Measurements from ENCODE around the gene TMX2. TPM values are rescaled to one million over a fixed set of nuclear protein-coding genes. Genes with fewer than 3 reads are reported as not detected.

Gene TMX2
- total RNA-seq (2021; ENCODE audit: unreplicated experiment): 93.9 TPM
- polyA plus RNA-seq (2012): 88.9 and 103 TPM in 2 replicates
- percentile 96 among the genes with signal in this experiment for Bru-seq, nascent RNA
- BruChase-seq, experiment 1, labeled RNA remaining after a 6-hour chase: percentile 100 among the genes with signal in this experiment
- BruChase-seq, experiment 2, labeled RNA remaining after a 2-hour chase: percentile 99 among the genes with signal in this experiment
- long read RNA-seq, transcript TMX2-201 (8 exons, 1,631 nt): major isoform, 81 of 126 reads
- long read RNA-seq, transcript TMX2-202 (7 exons, 1,521 nt): minor isoform, 18 of 126 reads
- long read RNA-seq, partial matches to known transcripts: 4 of 126 reads
- long read RNA-seq, other reads (novel, unspliced or antisense): 18 of 126 reads

GRCh38 chr11:57712256-57713150 lies at the start of gene TMX2:
TMX2 (plus strand) TSS chr11:57712593; CDS start chr11:57712619, 26 bp downstream.
- no peaks in the 10 kb centered on the region for H3K9me2 ChIP-seq (ENCODE audit: insufficient read depth)
- peak within 1 kb of the TSS; percentile 86 for H3K27ac ChIP-seq (ENCODE audit: low read depth, low read length)
- peak within 1 kb of the TSS; percentile 91 to 98 for H3K4me3 ChIP-seq (replicated peaks in 1 of 2; ENCODE audit: low read depth in 1 of 2, low read length in 2 of 2)
- no peaks in the 10 kb centered on the region for H3K36me3 ChIP-seq (ENCODE audit: control insufficient read depth in 1 of 2, insufficient read depth in 2 of 2, low read length in 2 of 2)
- peak within 1 kb of the TSS; percentile 98 for H3K9ac ChIP-seq (ENCODE audit: low read length)
- peak within 1 kb of the TSS; percentile 78 for H3K4me2 ChIP-seq (ENCODE audit: low read length)
- no peak within 1 kb of the TSS for H2AFZ ChIP-seq (ENCODE audit: low read depth, low read length, poor library complexity, severe bottlenecking)
- H3K4me1 ChIP-seq (ENCODE audit: control insufficient read depth in 1 of 2, insufficient read depth in 2 of 2, low read length in 2 of 2): peaks cover 18 to 22% of the 10 kb centered on the region in 2 experiments
- H4K20me1 ChIP-seq (ENCODE audit: insufficient read depth): no peaks in the 10 kb centered on the region
- intact Hi-C loops (cut with micrococcal nuclease): loop anchor here (1.0 to 5.0 kb wide), 4 partner anchors 29 to 865 kb away; partner anchors contain the start of genes LPXN, SELENOH, TIMM10 and ZFP91
- peaks cover 63% of the 10 kb centered on the region for H3K79me2 ChIP-seq (ENCODE audit: insufficient read depth, low read length)
- BruUV-seq (replicated peaks): TSS peak; percentile 68
- ATAC-seq (peak; percentile 85), DNase-seq (ENCODE audit: low read depth, low spot score) (peak; percentile 99)
- CTCF ChIA-PET: interaction anchor here (1.0 to 1.4 kb wide), 4 partner anchors 88 to 802 kb away, joined by 3 to 9 read pairs (median 3); no protein-coding TSS in a partner anchor
- POLR2A ChIA-PET: interaction anchor here (0.6 to 2.0 kb wide), 10 partner anchors 10 to 292 kb away, joined by 3 to 8 read pairs (median 4); partner anchors contain the start of genes CTNND1 and SELENOH
- RAD21 ChIA-PET (ENCODE audit: low non-redundant PET in 1 of 2, low total read pairs in 2 of 2, uncharacterized antibody in 2 of 2, unreplicated experiment in 2 of 2): no interaction called here
- H3K27me3 ChIP-seq (ENCODE audit: insufficient read depth, low read length): no peaks in the 10 kb centered on the region
- no peaks in the 10 kb centered on the region for H3K9me3 ChIP-seq (ENCODE audit: control insufficient read depth in 1 of 2, insufficient read depth in 1 of 2, low read depth in 1 of 2, low read length in 2 of 2)
- TF ChIP-seq POLR2A (IDR thresholded peaks at IDR 0.05; ENCODE audit: borderline replicate concordance, extremely low read depth, insufficient read depth, insufficient read length): peak; percentile 2
- TF ChIP-seq SRF (IDR thresholded peaks at IDR 0.05; ENCODE audit: low read depth): peak; percentile 98
- TF ChIP-seq CTCF (IDR thresholded peaks at IDR 0.05 in 2 of 3, conservative IDR thresholded peaks at IDR 0.05 in 1 of 3; ENCODE audit: borderline replicate concordance in 1 of 3, insufficient read depth in 1 of 3, low read depth in 2 of 3, low read length in 2 of 3): no peak
- no peak for TF ChIP-seq CBX3 (IDR thresholded peaks at IDR 0.05; ENCODE audit: low read depth)
- peak; percentile 92 for TF ChIP-seq YY1 (IDR thresholded peaks at IDR 0.05; ENCODE audit: extremely low read depth, insufficient replicate concordance, low read depth, low read length)
- TF ChIP-seq POLR2AphosphoS5 (IDR thresholded peaks at IDR 0.05; ENCODE audit: low read depth, low read length): peak; percentile 65
- no peak for TF ChIP-seq FOSL1 (IDR thresholded peaks at IDR 0.05; ENCODE audit: low read depth)
- TF ChIP-seq RAD21 (IDR thresholded peaks at IDR 0.05; ENCODE audit: low read depth): no peak
- peak; percentile 60 for TF ChIP-seq MAX (IDR thresholded peaks at IDR 0.05)
- TF ChIP-seq SIN3A (IDR thresholded peaks at IDR 0.05; ENCODE audit: low read depth): peak; percentile 44
- peak; percentile 98 for TF ChIP-seq SP1 (IDR thresholded peaks at IDR 0.05; ENCODE audit: low read depth)
- peak; percentile 72 for TF ChIP-seq ELF1 (IDR thresholded peaks at IDR 0.05; ENCODE audit: borderline replicate concordance, low read depth)
- peak; percentile 9 for TF ChIP-seq EGR1 (IDR thresholded peaks at IDR 0.05; ENCODE audit: low read depth)
